NCI-H446 (cell line): ENCODE data around the gene OPRM1.

Source experiments
- DNase-seq, 2 experiments: peaks; one replicate each; lab custom pipeline; 2025; lab: John Stamatoyannopoulos, UW

Gene OPRM1

DNA sequence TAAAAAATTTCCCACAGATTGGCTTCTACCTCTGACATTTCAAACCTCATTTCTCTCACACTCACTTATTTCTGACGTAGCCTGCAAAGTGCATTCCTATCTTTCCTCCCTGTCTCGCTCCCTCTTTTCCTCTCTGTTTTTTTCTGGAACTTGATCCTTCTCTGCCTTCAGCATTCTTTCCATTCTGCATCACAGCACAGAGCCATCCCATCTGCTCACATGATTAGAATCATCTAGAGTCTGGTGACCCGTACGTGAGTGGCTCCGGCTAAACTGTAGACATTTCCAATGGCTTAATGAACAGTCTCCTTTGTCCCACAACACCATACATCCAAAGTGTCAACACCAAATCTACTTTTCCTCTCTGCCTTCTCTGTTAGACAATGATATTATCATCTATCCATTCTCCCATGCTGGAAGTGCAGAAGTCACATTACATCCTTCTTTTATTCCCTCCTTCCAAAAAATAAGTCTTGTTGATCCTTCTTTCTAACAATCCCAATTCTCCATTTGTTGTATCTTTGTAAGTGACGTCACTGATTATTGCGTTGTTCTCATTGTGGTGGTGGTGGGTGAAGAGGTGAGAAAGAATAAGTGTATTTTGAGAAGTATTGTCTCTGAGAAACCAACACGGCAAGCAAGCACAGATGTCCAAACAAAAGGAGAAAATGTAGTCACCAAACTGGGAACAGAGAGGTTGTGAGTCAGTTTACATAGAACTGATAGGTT, 41.6 kb downstream of the OPRM1 start:
- DNase-seq = no peak

DNA sequence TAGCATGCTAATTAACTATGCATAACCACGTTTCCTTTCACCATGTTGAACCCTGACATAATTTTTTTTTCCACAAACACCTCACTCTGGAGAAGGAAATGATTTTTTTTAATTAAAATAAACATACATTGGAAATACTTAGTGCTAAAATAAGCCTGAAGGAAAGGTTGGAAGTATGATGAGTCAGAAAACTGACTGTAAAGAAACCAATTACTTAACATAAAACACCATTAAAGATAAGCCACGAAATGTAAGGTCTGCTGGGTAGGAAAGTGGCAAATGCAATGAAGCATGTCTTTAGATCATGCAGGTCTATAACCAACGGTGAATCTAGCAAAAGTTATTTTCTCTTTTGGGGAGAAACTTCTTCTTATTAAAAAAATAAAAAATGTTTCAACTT, 47.5 kb downstream of the OPRM1 start:
- no peak for DNase-seq

DNA sequence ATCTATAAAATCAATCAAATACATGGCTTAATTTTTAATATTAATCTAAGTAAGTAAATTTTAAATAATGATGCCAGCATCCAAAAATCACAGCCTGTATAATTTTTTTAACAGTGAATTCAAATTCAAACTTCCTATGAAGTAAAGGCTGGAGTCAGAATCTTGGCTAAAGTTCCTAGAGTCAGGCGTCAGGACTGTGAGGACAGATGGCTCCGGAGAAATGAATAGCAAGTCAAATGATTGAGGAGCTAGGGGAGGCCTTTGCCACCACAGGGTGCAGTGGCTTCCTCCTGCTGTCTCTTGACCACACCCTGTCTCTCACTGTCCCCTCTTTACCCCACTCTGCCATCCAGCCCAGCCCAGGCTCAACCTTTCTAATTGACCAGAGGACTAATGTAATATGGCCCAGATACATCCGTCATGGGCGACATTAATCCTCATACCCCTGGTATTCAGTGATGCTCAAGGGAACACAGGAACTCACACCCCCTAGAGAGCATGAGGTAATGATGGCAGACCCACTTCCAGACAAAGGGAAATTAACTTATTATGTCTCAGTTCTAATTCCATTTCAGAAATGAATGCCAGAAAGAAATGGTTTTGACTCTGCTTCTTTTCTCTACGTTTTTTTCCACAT, 53.4 kb downstream of the OPRM1 start:
- no peak for DNase-seq

DNA sequence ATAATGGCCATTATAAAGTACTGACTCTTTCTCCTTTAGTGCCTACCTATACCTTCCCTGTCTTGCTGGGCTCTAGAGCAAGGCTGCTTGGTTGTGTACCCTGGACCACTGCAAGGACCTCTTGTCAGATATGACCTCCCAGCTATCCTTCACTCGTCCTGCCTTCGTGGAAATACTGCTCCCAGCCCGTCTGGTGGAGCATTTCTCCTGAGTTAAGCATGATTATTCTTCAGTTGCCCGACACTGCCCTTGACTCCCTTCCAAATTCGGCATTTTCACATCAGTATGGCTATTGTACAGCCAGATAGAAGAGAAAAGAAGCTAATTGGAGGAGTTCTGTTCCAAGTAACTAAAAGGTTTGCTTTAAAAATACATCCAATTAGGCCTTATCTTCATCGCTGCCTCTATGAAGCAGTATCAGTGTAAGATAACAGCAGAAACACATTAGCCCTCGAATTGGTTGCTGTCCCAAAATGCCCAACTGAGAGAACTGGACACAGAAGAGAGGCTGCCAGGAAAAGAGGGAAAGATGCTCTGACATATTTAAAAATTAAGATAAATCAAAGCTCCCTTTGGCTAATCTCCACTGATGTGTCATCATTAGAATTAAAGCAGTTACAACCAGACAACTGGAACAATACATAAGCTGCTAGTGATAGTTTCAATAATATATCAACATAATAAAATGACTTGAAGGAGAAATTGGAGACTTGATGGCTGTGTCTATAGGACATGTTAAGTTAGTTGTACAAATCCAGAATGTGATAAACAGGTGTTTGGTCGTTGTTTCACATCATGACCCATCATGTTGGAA, 54.4 kb downstream of the OPRM1 start:
- no peak for DNase-seq

DNA sequence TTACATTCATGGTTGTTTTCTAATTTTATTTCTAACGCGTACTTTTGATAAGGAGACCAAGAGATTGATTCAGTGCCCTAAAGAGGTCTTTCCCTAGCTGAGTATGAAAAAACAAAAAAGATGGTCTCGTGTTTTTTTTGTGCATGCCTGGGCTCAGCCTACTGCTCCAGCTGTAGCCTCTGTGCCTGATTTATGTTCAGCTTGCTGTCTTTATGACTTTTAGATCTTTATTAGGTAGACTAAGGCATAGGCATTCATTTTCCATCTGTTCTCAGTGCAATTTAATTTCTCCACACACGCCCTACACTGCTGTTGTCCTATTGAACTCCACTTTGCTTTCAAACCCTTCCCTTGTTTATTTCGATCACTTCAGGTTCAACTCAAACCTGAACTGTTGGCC, 56.5 kb downstream of the OPRM1 start:
- no peak for DNase-seq

GRCh38 chr6:154096316-154096715, 57.3 kb downstream of the OPRM1 start:
- no peak for DNase-seq

DNA sequence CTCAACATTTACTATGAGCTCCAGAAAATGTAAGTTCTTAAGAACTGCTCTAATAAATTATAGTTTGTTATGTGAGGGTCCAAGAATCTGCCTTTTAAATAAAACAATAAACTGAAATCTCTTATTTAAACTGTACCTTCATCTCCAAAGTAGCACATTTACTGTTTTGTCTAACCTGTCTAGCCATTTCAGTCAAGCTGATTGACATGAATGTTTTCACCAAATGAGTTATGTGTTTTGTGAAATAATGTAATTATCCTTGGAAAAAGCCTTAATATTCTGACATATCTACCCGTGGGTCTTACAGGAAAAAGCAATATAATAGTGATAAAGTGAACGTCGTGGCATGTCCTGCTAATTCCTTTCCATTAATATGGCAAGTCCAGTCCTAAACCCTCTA, 57.8 kb downstream of the OPRM1 start:
- DNase-seq = no peak

DNA sequence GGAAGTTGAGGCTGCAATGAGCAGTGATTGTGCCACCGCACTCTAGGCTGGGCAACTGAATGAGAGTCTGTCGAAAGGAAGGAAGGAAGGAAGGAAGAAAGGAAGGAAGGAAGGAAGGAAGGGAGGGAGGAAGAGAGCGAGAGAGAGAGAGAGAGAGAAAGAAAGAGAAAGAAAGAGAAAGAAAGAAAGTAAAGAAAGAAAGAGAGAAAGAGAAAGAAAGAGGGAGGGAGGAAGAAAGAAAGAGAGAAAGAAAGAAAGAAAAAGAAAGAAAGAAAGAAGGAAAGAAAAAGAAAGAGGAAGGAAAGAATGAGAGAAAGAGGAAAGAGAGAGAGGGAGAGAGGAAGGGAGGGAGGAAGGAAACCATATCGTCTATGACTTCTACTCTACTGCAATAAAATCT, 60.2 kb downstream of the OPRM1 start:
- DNase-seq = no peak

DNA sequence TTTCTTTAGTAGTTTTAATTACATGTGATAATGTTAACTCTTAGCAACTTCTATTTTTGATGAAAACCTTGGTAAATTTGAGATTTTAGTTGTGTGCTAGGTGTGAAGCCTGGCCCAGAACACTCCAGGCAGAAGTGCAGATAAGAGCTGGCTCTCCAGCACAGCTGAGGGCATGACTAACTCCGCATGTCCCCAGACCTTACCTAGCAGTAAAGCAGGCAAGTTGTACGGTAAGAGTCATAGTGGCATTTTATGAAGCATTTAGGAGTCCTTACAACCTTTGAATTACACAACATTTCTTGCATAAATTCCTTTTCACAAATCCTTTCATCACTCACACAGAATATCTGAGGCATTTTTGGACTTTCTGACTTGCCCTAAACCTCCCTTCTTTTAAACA, 67.2 kb downstream of the OPRM1 start:
- DNase-seq = no peak

- DNase-seq = no peak
These were observed 72.0 kb downstream of the OPRM1 start for GRCh38 chr6:154111025-154111424.

DNA sequence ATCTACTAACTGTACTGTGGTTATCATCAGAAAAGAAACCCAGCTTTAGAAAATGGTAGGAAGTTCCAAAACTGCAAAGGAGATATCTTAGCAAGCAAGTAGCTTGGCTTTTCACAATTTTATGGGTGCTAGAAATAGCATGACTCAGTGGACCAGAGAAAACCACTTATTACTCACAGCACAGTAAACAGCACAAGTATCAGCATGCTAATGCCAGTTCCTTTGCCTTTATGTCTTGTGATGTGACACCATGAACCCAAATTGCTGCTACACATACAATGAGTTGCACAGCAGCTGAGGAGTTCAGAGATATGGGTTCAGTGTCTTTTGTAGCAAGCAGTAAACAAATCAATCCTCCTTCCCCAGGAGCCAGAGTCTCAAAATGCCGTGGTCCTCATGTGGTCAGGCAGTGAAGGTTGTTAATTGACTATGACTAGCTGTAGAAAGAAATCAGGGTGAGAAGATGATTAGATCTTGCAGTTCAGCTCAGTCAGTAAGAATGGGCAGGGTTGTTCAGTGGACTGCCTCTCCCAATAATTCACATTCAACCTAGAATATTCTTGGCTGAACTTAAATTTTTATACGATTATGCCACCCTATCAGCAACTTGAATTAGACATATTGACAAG, 73.3 kb downstream of the OPRM1 start:
- no peak for DNase-seq

GRCh38 chr6:154113392-154113791, 74.4 kb downstream of the OPRM1 start:
- DNase-seq = no peak

GRCh38 chr6:154117485-154117884, 78.4 kb downstream of the OPRM1 start:
- DNase-seq = no peak

GRCh38 chr6:154122195-154122925, 83.3 kb downstream of the OPRM1 start:
- DNase-seq = no peak

DNA sequence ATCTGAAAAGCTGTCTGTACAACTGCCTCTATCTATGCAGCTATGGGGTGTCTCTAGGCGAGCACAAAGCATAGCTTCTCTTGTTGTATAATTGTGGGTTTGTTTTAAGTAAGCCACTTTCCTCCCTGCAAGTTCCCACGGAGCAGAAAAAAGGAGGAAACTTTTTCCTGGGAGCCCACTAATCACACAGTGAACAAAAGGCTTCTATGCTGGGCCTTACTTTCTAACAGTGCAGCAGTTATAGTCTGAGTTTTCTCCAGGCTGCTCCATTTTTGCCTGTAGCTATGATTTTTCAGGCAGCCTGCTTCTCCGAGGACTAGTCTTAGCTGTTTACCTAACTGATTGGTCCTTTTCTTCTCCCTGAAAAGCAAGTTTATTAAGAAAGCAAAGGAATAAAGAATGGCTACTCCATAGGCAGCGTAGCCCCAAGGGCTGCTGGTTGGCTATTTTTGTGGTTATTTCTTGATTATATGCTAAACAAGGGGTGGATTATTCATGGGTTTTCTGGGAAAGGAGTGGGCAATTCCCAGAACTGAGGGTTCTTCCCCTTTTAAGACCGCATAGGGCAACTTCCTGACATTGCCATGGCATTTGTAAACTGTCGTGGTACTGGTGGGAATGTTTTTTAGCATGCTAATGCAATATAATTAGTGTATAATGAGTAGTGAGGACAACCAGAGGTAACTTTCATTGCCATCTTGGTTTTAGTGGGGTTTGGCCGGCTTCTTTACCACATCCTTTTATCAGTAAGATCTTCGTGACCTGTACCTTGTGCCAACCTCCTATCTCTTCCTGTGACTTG, 84.3 kb downstream of the OPRM1 start:
- DNase-seq = no peak

DNA sequence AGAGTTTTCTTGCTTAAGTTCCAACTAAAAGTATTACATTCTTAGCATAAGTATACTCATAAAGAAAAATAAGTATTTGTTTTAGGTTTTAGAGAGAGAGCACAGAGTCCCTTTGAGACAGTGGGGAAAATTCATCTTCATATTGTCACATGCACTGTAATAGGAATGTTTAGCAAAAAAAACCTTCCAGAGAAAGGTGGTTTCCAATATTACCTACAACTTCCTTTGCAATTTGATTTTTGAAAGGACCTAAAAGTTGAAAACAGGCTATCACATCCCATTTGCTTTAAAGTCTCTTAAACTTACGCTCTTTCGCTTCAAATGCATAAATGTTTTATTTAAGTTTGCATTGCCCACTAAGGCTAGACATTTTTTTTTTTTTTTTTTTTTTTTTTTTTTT, 86.4 kb downstream of the OPRM1 start:
- no peak for DNase-seq

- no peak for DNase-seq
These were observed 88.6 kb downstream of the OPRM1 start for GRCh38 chr6:154127657-154128056.

GRCh38 chr6:154134471-154135147, 95.6 kb downstream of the OPRM1 start:
- DNase-seq = no peak

DNA sequence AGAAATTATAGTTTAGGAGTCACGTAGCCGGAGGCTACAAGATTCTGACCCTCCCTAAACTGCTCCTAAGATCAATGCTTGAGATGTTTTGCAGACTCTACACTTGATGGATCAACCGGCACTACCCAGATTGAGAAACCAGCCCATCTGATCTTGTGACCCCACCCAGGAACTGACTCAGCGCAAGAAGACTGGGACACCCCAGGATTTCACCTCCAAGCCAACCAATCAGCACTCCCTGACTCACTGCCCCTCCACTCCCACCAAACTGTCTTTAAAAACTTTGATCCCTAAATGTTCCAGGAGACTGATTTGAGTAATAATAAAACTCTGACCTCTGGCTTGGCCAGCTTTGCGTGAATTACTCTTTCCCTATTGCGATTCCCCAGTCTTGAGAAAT, 99.8 kb downstream of the OPRM1 start:
- DNase-seq = no peak

DNA sequence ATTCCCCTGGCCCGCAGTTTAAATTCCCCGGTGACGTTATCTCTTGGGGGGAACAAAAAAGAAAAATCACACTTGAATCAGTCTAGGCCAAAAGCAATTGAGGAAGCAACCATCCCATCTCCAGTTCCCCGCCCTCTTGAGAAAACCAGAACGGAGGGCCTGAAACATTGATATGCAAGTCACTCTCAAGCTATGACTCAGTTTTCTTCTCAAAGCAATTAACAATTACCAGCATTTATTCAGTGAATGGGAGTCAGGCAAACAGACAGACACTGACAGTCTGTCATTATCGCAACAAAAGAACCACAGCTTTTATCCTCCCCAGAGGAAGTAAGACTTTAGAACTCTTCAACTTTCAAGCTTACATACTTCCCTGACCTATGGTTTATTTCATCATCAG, 100.9 kb downstream of the OPRM1 start:
- no peak for DNase-seq

GRCh38 chr6:154140743-154141142, 101.7 kb downstream of the OPRM1 start:
- DNase-seq = no peak
